HepG2 (cell line): ENCODE data around the gene PROC. TPM values are rescaled to one million over a fixed set of nuclear protein-coding genes. Genes with fewer than 3 reads are reported as not detected.

Experiments
- EHMT2 ChIP-seq: fragments of 200-600 bp; sonication (generic); IDR thresholded peaks from 2 replicates; pipeline ENCODE4 v1.7.0; 2017; ENCODE audit warnings: antibody characterized with exemption, low read depth, low read length, borderline replicate concordance
- ELF1 ChIP-seq: sonication (generic); formaldehyde crosslinking; IDR thresholded peaks from 2 replicates; pipeline ENCODE4 v1.4.0; 2020; ENCODE audit warnings: missing genetic modification reagents
- EP300 ChIP-seq, 3 experiments: sonication (generic) in 1 of 3; formaldehyde crosslinking in 1 of 3; IDR thresholded peaks; 2 replicates each; pipeline versions ENCODE4 v1.5.1 to v1.6.1; 2011 to 2020; ENCODE audit warnings: low read depth in 2 of 3, low read length in 2 of 3, borderline replicate concordance in 1 of 3, improper control_type of control experiment in 1 of 3, mild to moderate bottlenecking in 1 of 3, missing genetic modification reagents in 1 of 3, moderate library complexity in 1 of 3
- KAT7 ChIP-seq: IDR thresholded peaks from 2 replicates; pipeline ENCODE4 v1.6.1; 2018; ENCODE audit warnings: borderline replicate concordance, missing compliant biosample characterization
- KLF16 ChIP-seq, 2 experiments: sonication (generic) in 1 of 2; formaldehyde crosslinking in 1 of 2; IDR thresholded peaks; 2 replicates each; pipeline versions ENCODE4 v1.6.1 to v1.8.0; 2016 to 2023; ENCODE audit warnings: missing genetic modification reagents in 2 of 2, missing compliant biosample characterization in 1 of 2
- PHF21A ChIP-seq: sonication (generic); formaldehyde crosslinking; IDR thresholded peaks from 2 replicates; pipeline ENCODE4 v1.5.0; 2020; ENCODE audit warnings: mild to moderate bottlenecking, missing genetic modification reagents
- PITX1 ChIP-seq: sonication (generic); formaldehyde crosslinking; IDR thresholded peaks from 2 replicates; pipeline ENCODE4 v1.5.1; 2020; ENCODE audit warnings: mild to moderate bottlenecking, missing genetic modification reagents
- POLR2A ChIP-seq, 2 experiments: IDR thresholded peaks; 2 replicates each; pipeline ENCODE4 v1.6.1; 2011; ENCODE audit warnings: low read depth in 2 of 2, low read length in 2 of 2, mild to moderate bottlenecking in 1 of 2, moderate library complexity in 1 of 2; ENCODE audit not compliant: insufficient read depth in 1 of 2
- PPARG ChIP-seq: conservative IDR thresholded peaks from 2 replicates; pipeline ENCODE4 v1.6.1; 2016; ENCODE audit warnings: missing biosample characterization, missing genetic modification reagents
- REPIN1 ChIP-seq: sonication (generic); formaldehyde crosslinking; IDR thresholded peaks from 2 replicates; pipeline ENCODE4 v1.8.0; 2022; ENCODE audit warnings: missing genetic modification reagents, low read depth, mild to moderate bottlenecking, borderline replicate concordance
- TBL1XR1 ChIP-seq: fragments of 150-350 bp; IDR thresholded peaks from 2 replicates; pipeline ENCODE4 v1.6.1; 2014; ENCODE audit warnings: borderline replicate concordance, low read length; ENCODE audit not compliant: partially characterized antibody
- TSC22D2 ChIP-seq: sonication (generic); formaldehyde crosslinking; IDR thresholded peaks from 2 replicates; pipeline ENCODE4 v1.5.1; 2020; ENCODE audit warnings: missing genetic modification reagents, mild to moderate bottlenecking, borderline replicate concordance
- ZNF530 ChIP-seq: sonication (generic); formaldehyde crosslinking; IDR thresholded peaks from 2 replicates; pipeline ENCODE4 v1.5.0; 2020; ENCODE audit warnings: low read depth, mild to moderate bottlenecking, missing genetic modification reagents
- ZNF839 ChIP-seq: sonication (generic); formaldehyde crosslinking; IDR thresholded peaks from 2 replicates; pipeline ENCODE4 v1.4.0; 2020; ENCODE audit warnings: missing genetic modification reagents, mild to moderate bottlenecking, borderline replicate concordance
- ZNF891 ChIP-seq: sonication (generic); formaldehyde crosslinking; IDR thresholded peaks from 2 replicates; pipeline ENCODE4 v1.5.0; 2020; ENCODE audit warnings: mild to moderate bottlenecking, missing genetic modification reagents
- polyA plus RNA-seq, 8 experiments: library from polyadenylated mRNA; depleted of rRNA in 3 of 8; stranded (reverse) in 7 of 8; unstranded in 1 of 8; fragments of >200 nt; fragmentation: Illumina TruSeq in 4 of 8; extraction: Trizol in 4 of 8; gene quantifications; 2 replicates each; pipeline versions ENCODE4 v1.2.1 to v1.2.3, GENCODE V29; 2011 to 2016; ENCODE audit warnings: low read depth in 4 of 8, missing spikeins in 1 of 8, mixed read lengths in 1 of 8; ENCODE audit not compliant: insufficient read depth in 1 of 8
- total RNA-seq, 5 experiments: library from RNA; depleted of rRNA; stranded (reverse); fragments of >200 nt; fragmentation: Illumina TruSeq; extraction: Trizol; gene quantifications; 2 replicates each; pipeline ENCODE4 v1.2.3, GENCODE V29; 2016; ENCODE audit warnings: low read depth in 1 of 5
- TF ChIP-seq, protein P1 (sequence below): sonication (generic); formaldehyde crosslinking; IDR thresholded peaks from 2 replicates; pipeline ENCODE4 v1.9.0; 2022; ENCODE audit warnings: missing genetic modification reagents, mild to moderate bottlenecking, borderline replicate concordance
- TF ChIP-seq, protein P2 (sequence below): sonication (generic); formaldehyde crosslinking; IDR thresholded peaks from 2 replicates; pipeline ENCODE4 v1.9.0; 2021; ENCODE audit warnings: mild to moderate bottlenecking, missing genetic modification reagents
- TF ChIP-seq, protein P3 (sequence below): sonication (generic); formaldehyde crosslinking; IDR thresholded peaks from 2 replicates; pipeline ENCODE4 v1.4.0; 2020; ENCODE audit warnings: mild to moderate bottlenecking, missing genetic modification reagents, borderline replicate concordance

Gene PROC
- total and polyA plus RNA-seq, 2 of the 13 experiments (the other 11 are each of a cell fraction or from before 2014, with no cell fraction given) = 134 to 185 TPM

DNA sequence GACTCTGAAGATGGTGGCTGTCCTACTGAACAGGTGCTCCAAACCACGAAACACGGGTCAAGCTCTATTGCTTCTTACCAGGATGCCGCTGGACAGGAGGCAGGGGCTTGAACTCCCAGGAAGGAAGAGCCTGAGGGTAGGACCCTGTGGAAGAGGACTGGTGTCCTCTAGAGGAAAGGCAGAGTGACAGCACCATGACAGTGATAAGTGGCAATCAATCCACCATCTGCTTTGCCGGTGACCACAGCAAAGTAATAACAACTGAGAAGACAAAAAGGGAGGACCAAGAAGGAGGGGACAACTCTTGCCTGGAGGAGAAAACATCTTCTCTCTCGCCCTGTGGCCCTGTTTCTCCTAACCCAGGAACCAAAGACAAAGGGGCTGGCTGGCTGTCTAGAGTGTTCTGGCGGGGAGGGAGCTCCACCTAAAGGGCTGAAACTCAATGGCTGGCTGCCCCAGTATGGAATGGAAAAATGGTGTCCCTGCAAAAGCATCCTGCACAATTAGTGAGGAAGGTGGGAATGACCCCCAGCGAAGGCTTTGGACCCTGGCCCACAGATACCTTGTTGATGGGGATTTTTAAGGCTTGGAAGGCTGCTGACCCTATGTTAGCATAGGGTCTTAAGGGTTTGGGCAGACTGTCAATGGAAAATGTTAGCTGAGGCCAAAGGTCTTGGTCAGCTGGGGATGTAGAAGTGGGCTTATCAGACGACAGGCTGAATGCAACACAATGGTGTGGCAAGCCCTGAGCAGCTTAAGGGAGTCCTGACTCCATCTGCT lies 35.4 kb downstream of the PROC start (continued):
- TF ChIP-seq, protein P1, sequence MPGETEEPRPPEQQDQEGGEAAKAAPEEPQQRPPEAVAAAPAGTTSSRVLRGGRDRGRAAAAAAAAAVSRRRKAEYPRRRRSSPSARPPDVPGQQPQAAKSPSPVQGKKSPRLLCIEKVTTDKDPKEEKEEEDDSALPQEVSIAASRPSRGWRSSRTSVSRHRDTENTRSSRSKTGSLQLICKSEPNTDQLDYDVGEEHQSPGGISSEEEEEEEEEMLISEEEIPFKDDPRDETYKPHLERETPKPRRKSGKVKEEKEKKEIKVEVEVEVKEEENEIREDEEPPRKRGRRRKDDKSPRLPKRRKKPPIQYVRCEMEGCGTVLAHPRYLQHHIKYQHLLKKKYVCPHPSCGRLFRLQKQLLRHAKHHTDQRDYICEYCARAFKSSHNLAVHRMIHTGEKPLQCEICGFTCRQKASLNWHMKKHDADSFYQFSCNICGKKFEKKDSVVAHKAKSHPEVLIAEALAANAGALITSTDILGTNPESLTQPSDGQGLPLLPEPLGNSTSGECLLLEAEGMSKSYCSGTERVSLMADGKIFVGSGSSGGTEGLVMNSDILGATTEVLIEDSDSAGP = peak; percentile 90
- TF ChIP-seq TSC22D2 (CRISPR knock-in tag) (no peak), ZNF839 (CRISPR knock-in tag) (no peak), EP300 (IDR thresholded peaks at IDR 0.05; ENCODE audit: low read depth in 2 of 2, low read length in 2 of 2) (peak in 1 of 2 experiments; percentile 51; a peak in 2 of 4 replicates), EP300 (CRISPR knock-in tag; IDR thresholded peaks at IDR 0.05; ENCODE audit: borderline replicate concordance) (no peak), EHMT2 (peak; percentile 92), REPIN1 (CRISPR knock-in tag) (no peak), PITX1 (peak; percentile 43; the same call in 1 of the 2 replicates), TBL1XR1 (peak; percentile 35), ELF1 (CRISPR knock-in tag) (peak; percentile 20; the same call in 1 of the 2 replicates), PPARG (CRISPR knock-in tag) (no peak), KLF16 (CRISPR knock-in tag; IDR thresholded peaks at IDR 0.05) (peak in 1 of 2 experiments; percentile 49; a peak in 2 of 4 replicates), POLR2A (IDR thresholded peaks at IDR 0.05; ENCODE audit: insufficient read depth in 1 of 2, low read depth in 2 of 2, low read length in 2 of 2) (peak; percentile 18 to 43; a peak in 1 of 4 replicates), PHF21A (peak; percentile 54; the same call in 1 of the 2 replicates), ZNF530 (CRISPR knock-in tag) (no peak), ZNF891 (CRISPR knock-in tag) (no peak), KAT7 (CRISPR knock-in tag) (no peak)
- TF ChIP-seq, protein P2, sequence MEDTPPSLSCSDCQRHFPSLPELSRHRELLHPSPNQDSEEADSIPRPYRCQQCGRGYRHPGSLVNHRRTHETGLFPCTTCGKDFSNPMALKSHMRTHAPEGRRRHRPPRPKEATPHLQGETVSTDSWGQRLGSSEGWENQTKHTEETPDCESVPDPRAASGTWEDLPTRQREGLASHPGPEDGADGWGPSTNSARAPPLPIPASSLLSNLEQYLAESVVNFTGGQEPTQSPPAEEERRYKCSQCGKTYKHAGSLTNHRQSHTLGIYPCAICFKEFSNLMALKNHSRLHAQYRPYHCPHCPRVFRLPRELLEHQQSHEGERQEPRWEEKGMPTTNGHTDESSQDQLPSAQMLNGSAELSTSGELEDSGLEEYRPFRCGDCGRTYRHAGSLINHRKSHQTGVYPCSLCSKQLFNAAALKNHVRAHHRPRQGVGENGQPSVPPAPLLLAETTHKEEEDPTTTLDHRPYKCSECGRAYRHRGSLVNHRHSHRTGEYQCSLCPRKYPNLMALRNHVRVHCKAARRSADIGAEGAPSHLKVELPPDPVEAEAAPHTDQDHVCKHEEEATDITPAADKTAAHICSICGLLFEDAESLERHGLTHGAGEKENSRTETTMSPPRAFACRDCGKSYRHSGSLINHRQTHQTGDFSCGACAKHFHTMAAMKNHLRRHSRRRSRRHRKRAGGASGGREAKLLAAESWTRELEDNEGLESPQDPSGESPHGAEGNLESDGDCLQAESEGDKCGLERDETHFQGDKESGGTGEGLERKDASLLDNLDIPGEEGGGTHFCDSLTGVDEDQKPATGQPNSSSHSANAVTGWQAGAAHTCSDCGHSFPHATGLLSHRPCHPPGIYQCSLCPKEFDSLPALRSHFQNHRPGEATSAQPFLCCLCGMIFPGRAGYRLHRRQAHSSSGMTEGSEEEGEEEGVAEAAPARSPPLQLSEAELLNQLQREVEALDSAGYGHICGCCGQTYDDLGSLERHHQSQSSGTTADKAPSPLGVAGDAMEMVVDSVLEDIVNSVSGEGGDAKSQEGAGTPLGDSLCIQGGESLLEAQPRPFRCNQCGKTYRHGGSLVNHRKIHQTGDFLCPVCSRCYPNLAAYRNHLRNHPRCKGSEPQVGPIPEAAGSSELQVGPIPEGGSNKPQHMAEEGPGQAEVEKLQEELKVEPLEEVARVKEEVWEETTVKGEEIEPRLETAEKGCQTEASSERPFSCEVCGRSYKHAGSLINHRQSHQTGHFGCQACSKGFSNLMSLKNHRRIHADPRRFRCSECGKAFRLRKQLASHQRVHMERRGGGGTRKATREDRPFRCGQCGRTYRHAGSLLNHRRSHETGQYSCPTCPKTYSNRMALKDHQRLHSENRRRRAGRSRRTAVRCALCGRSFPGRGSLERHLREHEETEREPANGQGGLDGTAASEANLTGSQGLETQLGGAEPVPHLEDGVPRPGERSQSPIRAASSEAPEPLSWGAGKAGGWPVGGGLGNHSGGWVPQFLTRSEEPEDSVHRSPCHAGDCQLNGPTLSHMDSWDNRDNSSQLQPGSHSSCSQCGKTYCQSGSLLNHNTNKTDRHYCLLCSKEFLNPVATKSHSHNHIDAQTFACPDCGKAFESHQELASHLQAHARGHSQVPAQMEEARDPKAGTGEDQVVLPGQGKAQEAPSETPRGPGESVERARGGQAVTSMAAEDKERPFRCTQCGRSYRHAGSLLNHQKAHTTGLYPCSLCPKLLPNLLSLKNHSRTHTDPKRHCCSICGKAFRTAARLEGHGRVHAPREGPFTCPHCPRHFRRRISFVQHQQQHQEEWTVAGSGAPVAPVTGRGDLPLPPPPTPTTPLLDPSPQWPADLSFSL (CRISPR knock-in tag) = no peak
- TF ChIP-seq, protein P3, sequence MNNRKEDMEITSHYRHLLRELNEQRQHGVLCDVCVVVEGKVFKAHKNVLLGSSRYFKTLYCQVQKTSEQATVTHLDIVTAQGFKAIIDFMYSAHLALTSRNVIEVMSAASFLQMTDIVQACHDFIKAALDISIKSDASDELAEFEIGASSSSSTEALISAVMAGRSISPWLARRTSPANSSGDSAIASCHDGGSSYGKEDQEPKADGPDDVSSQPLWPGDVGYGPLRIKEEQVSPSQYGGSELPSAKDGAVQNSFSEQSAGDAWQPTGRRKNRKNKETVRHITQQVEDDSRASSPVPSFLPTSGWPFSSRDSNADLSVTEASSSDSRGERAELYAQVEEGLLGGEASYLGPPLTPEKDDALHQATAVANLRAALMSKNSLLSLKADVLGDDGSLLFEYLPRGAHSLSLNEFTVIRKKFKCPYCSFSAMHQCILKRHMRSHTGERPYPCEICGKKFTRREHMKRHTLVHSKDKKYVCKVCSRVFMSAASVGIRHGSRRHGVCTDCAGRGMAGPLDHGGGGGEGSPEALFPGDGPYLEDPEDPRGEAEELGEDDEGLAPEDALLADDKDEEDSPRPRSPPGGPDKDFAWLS (CRISPR knock-in tag) = 0 out of 2 replicates have a peak, but pooled peaks have one; percentile 76
